Measurements from ENCODE around the gene ZNRF1. TPM values are rescaled to one million over a fixed set of nuclear protein-coding genes. Genes with fewer than 3 reads are reported as not detected.
"Not testable (repeated sequence)": the region's sequence is repeated elsewhere in the genome, so short reads cannot be mapped to it uniquely, and the experiment has no call there.

Gene ZNRF1
- total and polyA plus RNA-seq, 8 donors, result 5.3 to 11.4 (median 7.9) TPM

- FAIRE-seq (no peak), DNase-seq (no peak), ATAC-seq (peak in 3 of 4 donors; percentile 65 to 93 (median 87))
- H3K36me3 ChIP-seq, result no peaks in the 10 kb centered on the region
- no peak for TF ChIP-seq CTCF (IDR thresholded peaks at IDR 0.05)
- no peaks in the 10 kb centered on the region for H3K9me3 ChIP-seq
- WGBS, 2 donors, result 45 to 52% methylated on average over 3 of the region's 3 CpGs
- peaks cover 0 to 12% (median 0%) of the 10 kb centered on the region in 3 donors for H3K4me1 ChIP-seq
- intact Hi-C loops (cut with DNase I), result no loop called here
- H3K4me3 ChIP-seq, result no peak overlapping the region
- peak overlapping the region in 2 of 4 donors; percentile 62 to 77 for H3K27ac ChIP-seq
- no peaks in the 10 kb centered on the region for H3K27me3 ChIP-seq
Observed at GRCh38 chr16:75011634-75012307, 12.9 kb downstream of the ZNRF1 start.

- Histone ChIP-seq H3K27me3 (no peaks in the 10 kb centered on the region), H3K4me1 (peaks cover 0 to 12% (median 4%) of the 10 kb centered on the region in 3 donors), H3K27ac (peak overlapping the region in 2 of 4 donors; percentile 62 to 77), H3K36me3 (no peaks in the 10 kb centered on the region), H3K9me3 (no peaks in the 10 kb centered on the region), H3K4me3 (no peak overlapping the region)
- FAIRE-seq (no peak), DNase-seq (no peak), ATAC-seq (peak in 1 of 4 donors; percentile 16)
- WGBS, 2 donors, result 72 to 83% methylated on average over 8 of the region's 8 CpGs
- TF ChIP-seq CTCF (IDR thresholded peaks at IDR 0.05), result no peak
- intact Hi-C loops (cut with DNase I), result no loop called here
Observed at GRCh38 chr16:75012380-75013081, 13.7 kb downstream of the ZNRF1 start.

GRCh38 chr16:75013123-75013522 is 14.3 kb downstream of the ZNRF1 start:
- DNase-seq; FAIRE-seq; H3K36me3 ChIP-seq; H3K27me3 ChIP-seq; ATAC-seq; intact Hi-C loops (cut with DNase I); H3K9me3 ChIP-seq; H3K4me3 ChIP-seq: not testable (repeated sequence)
- peak overlapping the region in 2 of 4 donors; percentile 62 to 77 for H3K27ac ChIP-seq
- H3K4me1 ChIP-seq, result peaks cover 0 to 12% (median 4%) of the 10 kb centered on the region in 3 donors
- WGBS, 2 donors, result 95 to 97% methylated on average over 6 of the region's 6 CpGs

- no peak for ATAC-seq
- H3K4me3 ChIP-seq, result no peak overlapping the region
- H3K4me1 ChIP-seq, result peaks cover 0 to 12% (median 4%) of the 10 kb centered on the region in 3 donors
- FAIRE-seq, result no peak
- TF ChIP-seq CTCF (IDR thresholded peaks at IDR 0.05), result no peak
- no peak for DNase-seq
- 82 to 91% methylated on average over 2 of the region's 2 CpGs for WGBS, 2 donors
- no peaks in the 10 kb centered on the region for H3K36me3 ChIP-seq
- H3K9me3 ChIP-seq, result no peaks in the 10 kb centered on the region
- intact Hi-C loops (cut with DNase I), result no loop called here
- no peaks in the 10 kb centered on the region for H3K27me3 ChIP-seq
- no peak overlapping the region for H3K27ac ChIP-seq
Observed at GRCh38 chr16:75014318-75014717, 15.5 kb downstream of the ZNRF1 start.

- H3K4me1 ChIP-seq; H3K36me3 ChIP-seq; DNase-seq; H3K4me3 ChIP-seq; H3K27me3 ChIP-seq; FAIRE-seq; H3K9me3 ChIP-seq; ATAC-seq; intact Hi-C loops (cut with DNase I); H3K27ac ChIP-seq: not testable (repeated sequence)
- WGBS, 2 donors, result 94 to 95% methylated on average over 12 of the region's 12 CpGs
Observed at GRCh38 chr16:75016451-75017081, 17.7 kb downstream of the ZNRF1 start.
